Left cardiac atrium (tissue), 4 donors: ENCODE data around the gene PCGF6. TPM values are rescaled to one million over a fixed set of nuclear protein-coding genes. Genes with fewer than 3 reads are reported as not detected.
A peak's percentile ranks its signal among the peaks of the same experiment; 100 is the strongest.
"Not testable (repeated sequence)": the region's sequence is repeated elsewhere in the genome, so short reads cannot be mapped to it uniquely, and the experiment has no call there.

Experiments
- ATAC-seq, 2 donors: fragments of 200-7000 bp; cut with Tn5 transposase; one replicate each; pipeline ENCODE4 v1.9.1; 2020; ENCODE audit warnings: mild to moderate bottlenecking in 2 of 2, moderate library complexity in 2 of 2
- DNase-seq: peaks from one replicate; pipeline ENCODE4 v3.0.0-alpha.2; 2020
- intact Hi-C, 2 donors: fragments of 100-400 bp; cut with DNase I; formaldehyde crosslinking; loops; one replicate each; pipeline versions ENCODE4 v1.14.1 to v1.15.1; 2022 to 2023
- microRNA-seq, 2 donors: library from miRNA; unstranded; fragments of <30 nt; microRNA quantifications; one replicate each; pipeline ENCODE4 v1.2.0, GENCODE V29; 2020
- total RNA-seq, 2 donors: library from RNA; stranded (reverse); fragmentation: NEBNext Ultra II Directional; extraction: Animal tissue kit (Norgen Biotek cat#: 25700); gene quantifications; one replicate each; pipeline ENCODE4 v1.2.1, GENCODE V29; 2021
- donor health status: DM: no; HTN: yes; CAD: no.
- donor health status: DM: no; HTN: yes; CAD: no; lungs with severe emphysema.
- donor health status: DM: yes; HTN: yes; CAD: no.
- donor health status: Dilated cardiomyopathy.

PCGF6 gene
- total RNA-seq, 2 donors from 2014 or later = 5.7 to 7.9 TPM

- DNase-seq (peak; percentile 66), ATAC-seq (peak; percentile 43 to 67)
- intact Hi-C loops = no loop called here
Observed at GRCh38 chr10:103265717-103266329, 85.1 kb downstream of the PCGF6 start.

- intact Hi-C loops = no loop called here
- ATAC-seq (no peak), DNase-seq (no peak)
Observed at GRCh38 chr10:103262229-103262628, 88.7 kb downstream of the PCGF6 start.

- no peak for ATAC-seq
- intact Hi-C loops = no loop called here
- no peak for DNase-seq
Observed at GRCh38 chr10:103259989-103260388, 91.0 kb downstream of the PCGF6 start.

DNA sequence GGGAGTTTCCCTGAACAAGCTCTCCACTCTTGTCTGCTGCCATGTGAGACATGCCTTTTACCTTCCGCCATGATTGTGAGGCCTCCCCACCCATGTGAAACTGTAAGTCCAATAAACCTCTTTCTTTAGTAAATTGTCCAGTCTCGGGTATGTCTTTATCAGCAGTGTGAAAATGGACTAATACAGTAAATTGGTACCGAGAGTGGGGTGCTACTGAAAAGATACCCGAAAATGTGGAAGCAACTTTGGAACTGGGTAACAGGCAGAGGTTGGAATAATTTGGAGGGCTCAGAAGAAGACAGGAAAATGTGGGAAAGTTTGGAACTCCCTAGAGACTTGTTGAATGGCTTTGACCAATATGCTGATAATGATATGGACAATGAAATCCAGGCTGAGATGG lies 92.0 kb downstream of the PCGF6 start:
- ATAC-seq, intact Hi-C loops: not testable (repeated sequence)

DNA sequence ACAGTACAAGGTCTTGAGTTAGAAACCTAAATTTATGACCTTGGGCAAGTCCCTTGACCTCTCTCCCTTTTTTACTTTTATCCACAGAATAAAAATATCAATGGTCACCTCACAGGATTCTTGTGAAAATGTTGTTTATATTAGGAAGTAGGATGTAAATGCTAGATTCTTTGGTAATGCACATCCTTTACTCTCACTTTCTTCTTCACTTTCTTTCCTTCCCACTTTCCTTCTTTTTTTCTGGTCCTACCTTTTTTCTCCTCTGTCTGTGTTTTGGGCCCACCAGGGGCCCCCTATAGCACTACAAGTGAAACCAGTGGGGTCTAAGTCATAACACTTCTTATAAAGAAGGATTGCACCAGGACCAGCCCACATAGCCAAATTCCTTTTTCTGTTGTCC lies 93.1 kb downstream of the PCGF6 start:
- ATAC-seq = no peak
- intact Hi-C loops = no loop called here
- DNase-seq = no peak

More for the DNA sequence above, 92.0 kb downstream of the PCGF6 start:
- not testable (repeated sequence) for DNase-seq

- intact Hi-C loops = no loop called here
- ATAC-seq (no peak), DNase-seq (no peak)
Observed at GRCh38 chr10:103256613-103257012, 94.3 kb downstream of the PCGF6 start.

DNA sequence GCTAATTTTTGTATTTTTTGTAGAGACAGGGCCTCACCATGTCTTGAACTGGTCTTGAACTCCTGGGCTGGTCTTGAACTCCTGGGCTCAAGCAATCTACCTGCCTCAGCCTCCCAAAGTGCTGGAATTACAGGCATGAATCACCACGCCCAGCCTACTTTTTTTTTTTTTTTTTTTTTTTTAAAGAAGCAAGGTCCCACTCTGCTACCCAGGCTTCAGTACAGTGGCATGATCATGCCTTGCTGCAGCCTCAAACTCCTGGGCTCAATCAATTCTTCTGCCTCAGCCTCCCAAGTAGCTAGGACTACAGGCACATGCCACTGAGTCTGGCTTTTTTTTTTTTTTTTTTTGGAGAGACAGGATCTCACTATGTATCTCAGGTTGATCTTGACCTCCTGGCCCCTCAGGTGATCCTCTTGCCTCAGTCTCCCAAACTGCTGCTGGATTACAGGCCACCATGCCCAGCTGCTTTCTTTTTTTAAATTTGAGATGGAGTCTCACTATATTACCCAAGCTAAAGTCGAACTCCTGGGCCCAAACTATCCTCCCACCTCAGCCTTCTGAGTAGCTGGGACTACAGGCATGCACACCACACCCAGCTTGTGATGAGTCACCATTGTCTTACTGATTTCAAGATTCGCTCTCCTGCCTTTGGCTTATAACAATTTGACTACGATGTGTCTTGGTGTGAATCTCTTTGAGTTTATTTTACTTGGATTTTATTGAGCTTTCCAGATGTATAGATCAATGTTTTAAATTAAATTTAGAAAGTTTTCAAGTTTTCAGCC lies 96.2 kb downstream of the PCGF6 start:
- DNase-seq (no peak), ATAC-seq (peak in 1 of 2 donors; percentile 72)
- intact Hi-C loops = no loop called here

DNA sequence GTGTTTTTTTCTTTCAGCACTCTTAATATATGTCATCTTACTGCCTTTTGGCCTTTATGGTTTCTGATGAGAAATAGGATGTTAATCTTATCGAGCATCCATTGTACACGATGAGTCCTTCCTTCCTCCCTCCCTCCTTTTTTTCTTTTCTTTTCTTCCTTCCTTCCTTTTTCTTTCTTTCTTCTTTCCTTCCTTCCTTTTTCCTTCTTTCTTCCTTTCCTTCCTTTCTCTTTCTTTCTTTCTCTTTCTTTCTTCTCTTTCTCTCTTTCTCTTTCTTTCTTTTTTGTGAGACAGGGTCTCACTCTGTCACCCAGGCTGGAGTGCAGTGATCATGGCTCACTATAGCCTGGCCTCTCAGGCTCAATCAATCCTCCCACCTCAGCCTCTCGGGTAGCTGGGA lies 96.8 kb downstream of the PCGF6 start:
- intact Hi-C loops = no loop called here
- DNase-seq (no peak), ATAC-seq (no peak)

Small RNA genes within 50 kb of the gene (microRNA-seq; reads per million reads assigned to microRNA genes)
- 712 to 994 reads per million in 2 donors for gene MIR1307

Other genes starting within 250 kb of the PCGF6 start
- gene NT5C2, start 157.9 kb downstream of the PCGF6 start, total RNA-seq = 10 to 100 TPM; 38.9 to 45.0 TPM
- not detected for gene RPEL1, start 105.3 kb downstream of the PCGF6 start, total RNA-seq
- not detected for gene INA, start 74.0 kb downstream of the PCGF6 start, total RNA-seq
- 1 to 10 TPM; 1.5 to 2.9 TPM for gene TAF5, start 16.8 kb upstream of the PCGF6 start, total RNA-seq
- 100 to 1,000 TPM; 870 to 985 TPM for gene ATP5MK, start 45.3 kb upstream of the PCGF6 start, total RNA-seq
- 10 to 100 TPM; 11.9 to 17.8 TPM for gene PDCD11, start 45.5 kb upstream of the PCGF6 start, total RNA-seq
- 10 to 100 TPM; 25.6 to 30.8 TPM for gene CALHM2, start 101.2 kb upstream of the PCGF6 start, total RNA-seq
- not detected for gene CALHM1, start 107.8 kb upstream of the PCGF6 start, total RNA-seq
- gene CALHM3, start 128.1 kb upstream of the PCGF6 start, total RNA-seq = not detected
- under 1 TPM; 0.12 to 0.39 TPM for gene NEURL1, start 142.6 kb upstream of the PCGF6 start, total RNA-seq